Left colon (tissue), 2 donors: ENCODE measurements around the gene CTU2. TPM values are rescaled to one million over a fixed set of nuclear protein-coding genes. Genes with fewer than 3 reads are reported as not detected.
A peak's percentile ranks its signal among the peaks of the same experiment; 100 is the strongest.

ENCODE experiments used
- ATAC-seq: fragments of 200-7000 bp; cut with Tn5 transposase; one replicate; pipeline ENCODE4 v1.9.1; 2020; ENCODE audit warnings: mild to moderate bottlenecking, moderate library complexity
- DNase-seq, 2 donors: peaks; one replicate each; pipeline ENCODE4 v3.0.0-alpha.2; 2020
- intact Hi-C, 2 donors: fragments of 100-400 bp; cut with DNase I in 1 of 2; cut with micrococcal nuclease in 1 of 2; formaldehyde crosslinking; loops; one replicate each; pipeline versions ENCODE4 v1.11.2 to v1.14.0; 2022; cut with DNase I, micrococcal nuclease
- total RNA-seq, 2 donors: library from RNA; stranded (reverse); fragmentation: NEBNext Ultra II Directional; extraction: Animal tissue kit (Norgen Biotek cat#: 25700); gene quantifications; one replicate each; pipeline ENCODE4 v1.2.1, GENCODE V29; 2021
- donor health status: DM: no; HTN: no; CAD: no.
- donor health status: DM: yes; HTN: yes; CAD: no.

Gene CTU2
- total RNA-seq, 2 donors from 2014 or later, result 9.8 to 15.0 TPM

GRCh38 chr16:88678224-88678979, 27.9 kb upstream of the CTU2 start:
- intact Hi-C loops, result no loop called here

GRCh38 chr16:88680554-88681083, 25.7 kb upstream of the CTU2 start:
- intact Hi-C loops, result no loop called here
- ATAC-seq (no peak), DNase-seq (no peak)

More at GRCh38 chr16:88678224-88678979, 27.9 kb upstream of the CTU2 start:
- DNase-seq (no peak), ATAC-seq (no peak)

DNA sequence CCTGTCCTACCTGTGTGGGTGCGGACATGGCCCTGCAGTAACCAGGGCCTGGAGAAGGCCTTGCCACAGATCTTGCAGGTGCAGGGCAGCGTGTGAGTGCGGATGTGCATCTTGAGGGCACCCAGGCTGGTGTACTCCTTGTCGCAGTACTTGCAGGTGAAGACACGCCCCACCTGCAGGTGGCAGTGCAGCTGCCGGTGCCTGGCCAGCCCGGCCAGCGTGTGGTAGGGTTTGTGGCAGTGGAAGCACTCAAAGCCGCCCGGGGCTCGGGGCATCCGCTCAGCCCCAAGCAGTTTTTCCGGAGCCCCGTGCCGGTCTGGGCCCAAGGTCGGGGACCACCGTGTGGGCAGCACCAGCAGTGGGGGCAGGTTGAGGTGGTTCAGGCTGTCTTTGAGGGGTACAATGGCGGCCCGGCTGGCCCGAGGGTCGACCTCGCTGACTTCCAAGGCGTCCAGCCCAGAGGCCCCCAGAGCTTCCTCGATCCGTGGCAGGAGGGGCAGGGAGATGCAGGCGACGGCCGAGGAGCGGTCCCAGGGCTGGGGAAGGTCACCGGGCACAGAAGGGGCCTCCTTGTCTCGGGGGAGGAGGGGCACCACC, 25.1 kb upstream of the CTU2 start:
- intact Hi-C loops, result no loop called here
- DNase-seq (peak; percentile 70 to 83), ATAC-seq (peak; percentile 77)

DNA sequence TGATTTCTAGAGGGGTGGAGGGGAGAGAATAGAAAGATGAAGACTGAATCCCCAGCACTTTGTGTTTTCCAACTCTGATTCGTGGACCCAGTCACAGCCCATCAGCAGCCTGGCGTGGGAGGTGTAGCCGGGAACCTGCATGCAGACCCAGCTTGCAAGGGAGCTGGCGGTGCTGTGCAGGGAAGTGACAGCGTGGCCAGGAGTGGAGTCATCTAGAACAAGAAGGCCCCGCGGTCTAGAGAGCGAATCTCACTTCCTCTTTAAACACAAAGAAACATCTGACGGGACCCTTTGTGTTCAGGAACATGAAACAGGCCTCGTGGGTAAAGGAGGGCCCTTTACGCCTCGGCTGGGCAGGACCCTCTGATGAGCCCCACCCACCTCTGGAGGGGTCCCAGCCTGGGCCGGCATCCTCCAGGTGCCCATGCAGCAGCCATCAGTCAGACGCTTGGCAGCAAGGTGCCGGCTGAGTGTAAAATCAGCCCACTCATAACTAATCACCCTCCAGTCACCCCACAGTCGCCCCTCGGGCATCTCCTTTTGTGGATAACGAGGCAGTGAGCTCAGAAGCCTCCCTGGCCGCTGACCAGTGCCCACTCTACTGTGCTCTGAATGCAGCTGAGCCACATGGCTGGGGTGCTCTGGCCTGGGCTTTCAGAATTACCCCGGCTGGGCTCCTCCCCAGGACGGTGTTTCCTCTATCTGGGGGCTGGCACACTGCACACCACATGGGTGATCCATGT, 24.4 kb upstream of the CTU2 start:
- peak; percentile 69 to 74 for DNase-seq
- no peak for ATAC-seq
- intact Hi-C loops, result no loop called here

GRCh38 chr16:88684569-88685155, 21.6 kb upstream of the CTU2 start:
- intact Hi-C loops, result no loop called here

GRCh38 chr16:88685156-88686061, 20.9 kb upstream of the CTU2 start:
- no peak for DNase-seq
- no peak for ATAC-seq

More at GRCh38 chr16:88684569-88685155, 21.6 kb upstream of the CTU2 start:
- DNase-seq, result no peak
- no peak for ATAC-seq

GRCh38 chr16:88686062-88686438, 20.3 kb upstream of the CTU2 start:
- peak; percentile 53 for ATAC-seq

More at GRCh38 chr16:88685156-88686061, 20.9 kb upstream of the CTU2 start:
- intact Hi-C loops, result no loop called here

DNA sequence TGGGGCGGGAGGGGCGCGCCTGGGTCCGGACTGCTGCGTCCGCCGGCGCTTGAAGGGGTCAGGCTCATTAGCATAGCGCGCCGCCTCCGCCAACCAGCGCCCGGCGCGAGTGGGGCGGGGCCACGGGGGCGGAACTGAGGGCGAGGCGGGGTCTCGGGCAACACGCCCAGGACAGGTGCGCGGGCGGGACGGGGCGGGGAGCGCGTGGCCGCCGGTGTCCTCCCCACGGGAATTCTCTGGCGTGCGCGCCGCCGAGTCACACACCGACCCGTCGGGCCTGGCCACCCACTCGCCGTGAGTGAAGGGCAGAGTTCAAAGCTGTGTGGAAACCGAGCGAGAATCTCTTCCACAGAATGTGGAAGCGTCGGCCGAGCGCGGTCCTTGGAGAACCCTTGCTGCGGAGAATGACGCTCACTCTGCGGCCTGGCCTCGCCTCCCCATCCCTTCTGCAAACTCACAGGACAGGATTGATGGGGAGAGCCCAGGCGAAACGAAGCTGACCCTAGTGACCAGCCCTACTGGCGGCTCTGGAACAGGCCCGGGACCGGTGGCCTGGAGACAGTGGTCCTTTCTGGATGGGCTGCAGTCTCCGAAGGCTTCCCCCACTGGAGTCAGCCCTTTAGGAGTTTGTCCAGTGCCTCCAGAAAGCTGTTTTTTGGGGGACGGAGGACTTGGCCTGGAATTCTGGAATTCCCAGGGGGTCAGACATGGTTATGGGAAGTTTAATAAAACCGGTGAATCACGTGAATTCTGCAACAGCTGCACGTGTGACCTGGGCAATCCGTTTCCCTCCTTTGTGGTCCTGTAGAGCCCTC, 19.7 kb upstream of the CTU2 start, which contains the start of gene SNAI3:
SNAI3 (minus strand) TSS at position 69 of the 815 bp plus-strand sequence. CDS start 101 bp downstream, outside the sequence.
- intact Hi-C loops, result no loop called here
- ATAC-seq (peak; percentile 94), DNase-seq (peak; percentile 85 to 94)

More at GRCh38 chr16:88686062-88686438, 20.3 kb upstream of the CTU2 start:
- intact Hi-C loops, result no loop called here
- DNase-seq, result peak in 1 of 2 donors; percentile 66

DNA sequence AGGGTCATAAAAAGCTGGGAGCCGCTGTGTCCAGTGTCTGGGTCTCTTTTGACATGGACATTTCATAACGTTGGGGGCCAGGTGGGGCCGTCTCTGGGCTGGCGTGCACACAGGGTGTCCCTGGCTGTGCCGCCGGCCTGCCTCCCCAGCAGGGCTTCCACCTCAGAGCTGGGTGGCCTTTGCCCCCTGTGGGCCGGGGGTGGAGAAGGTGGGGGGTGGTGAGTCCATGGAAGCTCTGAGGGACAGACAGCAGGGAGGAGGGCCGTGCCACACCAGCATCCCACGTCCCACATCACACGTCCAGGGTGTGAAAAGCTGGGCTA, 19.1 kb upstream of the CTU2 start:
- intact Hi-C loops, result no loop called here
- DNase-seq (no peak), ATAC-seq (no peak)

DNA sequence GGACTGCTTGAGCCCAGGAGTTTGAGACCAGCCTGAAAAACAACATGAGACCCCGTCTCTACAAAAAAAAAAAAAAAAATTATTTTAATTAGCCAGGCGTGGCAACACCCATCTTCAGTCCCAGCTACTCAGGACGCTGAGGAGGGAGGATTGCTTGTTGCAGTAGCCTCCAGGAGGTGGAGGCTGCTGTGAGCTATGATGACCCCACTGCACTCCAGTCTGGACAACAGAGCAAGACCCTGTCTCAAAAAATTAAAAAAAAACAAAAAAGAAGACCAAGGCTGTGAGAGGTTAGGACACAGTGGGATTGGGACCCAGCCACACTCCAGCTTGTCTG, 18.7 kb upstream of the CTU2 start:
- intact Hi-C loops, result no loop called here
- ATAC-seq, result no peak
- no peak for DNase-seq

DNA sequence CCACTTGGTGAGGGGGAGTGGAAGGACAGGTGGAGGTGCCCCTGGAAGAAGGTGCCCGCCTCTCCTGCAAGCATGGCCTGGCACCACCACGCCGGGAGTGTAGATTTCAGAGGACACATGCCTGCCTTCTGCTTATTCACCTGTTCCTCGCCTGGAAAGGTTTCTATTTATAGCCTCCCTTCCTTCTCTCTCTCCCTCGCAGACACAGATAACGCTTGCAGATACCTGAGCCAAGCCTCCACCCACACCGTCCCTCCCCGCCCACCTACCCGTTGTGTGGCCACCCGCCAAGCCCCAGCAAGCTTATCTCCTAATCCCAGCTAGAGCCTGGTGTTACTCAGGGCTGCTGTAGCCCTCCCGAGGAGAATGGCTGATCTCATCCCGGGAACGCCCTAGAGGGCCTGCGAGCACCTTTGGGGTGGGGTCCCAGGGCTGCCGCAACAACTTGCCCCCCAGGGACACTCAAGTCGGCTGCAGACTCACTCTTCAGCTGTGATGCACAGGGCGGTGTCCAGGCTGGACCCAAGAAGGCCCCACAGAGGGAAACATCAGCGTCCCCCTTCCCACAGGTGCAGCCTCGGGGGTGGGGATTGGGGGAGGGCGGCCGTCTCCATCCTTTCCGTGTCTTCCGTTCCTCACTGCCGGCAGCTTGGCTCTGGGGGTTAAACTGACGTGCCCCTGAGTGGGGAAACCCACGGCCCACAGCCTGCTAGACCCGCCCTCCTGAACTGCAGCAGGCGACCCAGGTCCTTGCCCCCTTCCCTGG, 18.1 kb upstream of the CTU2 start:
- ATAC-seq (peak; percentile 31), DNase-seq (no peak)
- intact Hi-C loops, result no loop called here

DNA sequence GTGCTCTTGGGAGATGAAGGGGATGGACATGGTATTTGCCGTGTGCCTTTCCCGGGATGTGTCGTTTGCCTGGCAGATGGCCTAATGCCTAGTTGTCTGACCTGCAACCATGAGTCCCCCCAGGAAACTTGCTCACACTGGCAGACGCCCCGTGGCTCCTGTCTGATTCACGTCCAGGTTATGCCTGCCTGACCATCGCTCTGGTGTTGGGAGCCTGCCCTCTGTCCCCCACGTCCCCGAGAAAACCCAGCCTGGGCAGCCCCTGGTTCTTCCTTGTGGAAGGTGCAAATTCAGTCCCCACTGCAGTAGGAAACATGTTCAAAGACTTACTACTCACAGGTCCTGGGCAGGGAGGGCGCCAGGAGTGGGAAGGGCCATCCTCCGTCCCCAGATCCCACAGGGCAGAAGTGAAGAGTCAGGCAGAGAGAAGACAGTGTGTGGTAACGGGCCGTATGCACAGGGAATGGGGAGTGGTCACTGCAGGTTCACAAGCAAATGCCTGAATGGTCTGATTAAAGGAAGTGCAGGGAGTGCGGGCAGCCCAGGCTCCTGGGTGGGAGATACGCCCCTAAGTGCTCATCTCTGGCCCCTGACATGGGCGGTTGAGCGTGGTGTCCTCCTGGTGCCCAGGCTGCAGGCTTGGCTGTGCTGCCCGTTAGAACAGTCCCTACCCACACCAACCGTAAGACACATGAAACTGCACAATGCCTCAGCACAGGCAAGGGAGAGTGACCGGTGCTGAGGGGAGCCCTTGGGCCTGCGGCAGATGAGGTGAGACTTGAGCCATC, 15.8 kb upstream of the CTU2 start:
- ATAC-seq (no peak), DNase-seq (no peak)
- intact Hi-C loops, result no loop called here

- ATAC-seq (no peak), DNase-seq (no peak)
Observed at GRCh38 chr16:88691129-88691813, 15.0 kb upstream of the CTU2 start.

DNA sequence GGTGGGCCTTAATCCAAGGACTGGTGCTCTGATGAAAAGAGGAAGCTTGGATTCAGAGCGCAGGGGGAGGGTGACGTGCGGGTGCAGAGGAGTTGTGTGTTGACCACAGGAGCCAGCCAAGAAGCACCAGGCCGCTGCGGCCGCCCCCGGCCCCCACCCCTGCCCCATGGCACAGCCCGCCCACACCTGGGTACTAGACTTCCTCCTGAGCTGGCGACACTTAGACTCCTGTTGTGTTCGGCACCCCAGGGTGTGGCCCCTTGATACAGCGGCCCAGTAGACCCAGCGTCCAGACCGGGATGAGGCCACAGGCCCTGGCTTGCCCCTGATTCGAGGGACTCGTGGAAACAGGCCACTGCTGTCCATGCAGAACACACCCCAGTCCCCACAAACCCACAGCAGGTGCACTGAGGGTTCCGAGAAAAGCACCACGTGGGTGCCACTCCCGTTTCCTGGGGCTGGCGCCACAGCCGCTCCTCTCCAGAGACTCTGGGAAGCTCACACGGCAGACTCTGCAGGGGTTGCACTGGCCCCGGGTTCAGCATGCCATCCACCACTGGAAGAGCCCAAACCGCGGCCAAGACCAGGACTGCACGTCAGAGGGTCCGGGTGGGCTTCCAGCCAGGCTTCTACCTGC, 14.3 kb upstream of the CTU2 start:
- DNase-seq, result peak; percentile 58 to 61
- ATAC-seq, result peak; percentile 52
- intact Hi-C loops, result no loop called here

More at GRCh38 chr16:88691129-88691813, 15.0 kb upstream of the CTU2 start:
- intact Hi-C loops, result no loop called here

DNA sequence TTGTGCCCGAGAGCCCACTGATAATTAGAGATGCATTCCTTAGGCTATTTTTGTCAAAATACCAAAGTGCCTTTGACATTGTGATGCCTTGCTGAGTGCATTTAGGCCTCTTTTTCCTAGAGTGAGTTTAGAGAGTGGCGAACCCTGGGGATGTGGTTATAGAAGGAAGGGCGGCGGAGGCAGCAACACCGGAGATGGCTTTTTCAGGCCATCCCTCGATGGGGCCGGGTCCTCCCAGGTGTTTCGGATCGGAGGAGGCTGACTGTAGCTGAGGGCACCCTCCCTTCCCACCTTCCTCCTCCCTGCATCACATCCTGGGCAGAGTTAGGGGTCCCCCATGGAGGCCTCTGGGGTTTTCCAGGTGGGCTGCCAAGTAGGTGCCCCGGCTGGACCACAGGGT, 13.4 kb upstream of the CTU2 start:
- intact Hi-C loops, result no loop called here
- ATAC-seq (no peak), DNase-seq (no peak)
